Medulla oblongata (tissue), 1 donor: Measurements from ENCODE around the gene PGAP1.
A peak's percentile ranks its signal among the peaks of the same experiment; 100 is the strongest.

Experiments
- DNase-seq: peaks from one replicate; pipeline ENCODE4 v3.0.0-alpha.2; 2015; ENCODE audit errors: extremely low spot score

Gene PGAP1

DNA sequence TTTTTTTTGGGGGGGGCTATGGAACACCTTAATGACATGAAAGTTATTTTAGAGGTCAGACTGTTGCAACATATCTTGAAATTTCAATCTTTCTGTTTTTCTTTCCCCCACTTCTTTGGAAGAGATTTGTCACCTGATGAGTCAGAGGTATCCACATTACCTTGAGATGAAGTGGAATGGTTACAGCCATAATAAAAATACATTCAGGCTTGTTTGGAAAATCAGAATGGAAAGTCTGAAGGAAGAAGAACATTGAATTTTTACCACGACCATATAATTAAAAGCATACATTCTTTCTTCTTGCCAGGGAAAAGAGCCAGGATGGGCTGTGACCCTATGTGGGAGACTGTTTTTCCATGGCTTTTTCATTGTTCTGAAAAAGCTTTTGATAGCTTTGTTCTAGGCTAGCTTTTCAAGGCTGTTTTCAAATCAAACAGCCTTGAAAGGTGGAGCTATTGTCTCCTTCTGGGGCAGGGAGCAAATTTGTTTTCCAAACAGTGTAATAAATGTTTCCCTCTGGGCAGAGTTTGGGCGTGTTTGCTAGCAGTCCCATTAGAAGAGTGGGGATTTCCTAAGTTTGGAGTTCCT, 124.7 kb downstream of the PGAP1 start:
- DNase-seq = no peak

GRCh38 chr2:196798980-196799379, 127.5 kb downstream of the PGAP1 start:
- DNase-seq = peak; percentile 38

DNA sequence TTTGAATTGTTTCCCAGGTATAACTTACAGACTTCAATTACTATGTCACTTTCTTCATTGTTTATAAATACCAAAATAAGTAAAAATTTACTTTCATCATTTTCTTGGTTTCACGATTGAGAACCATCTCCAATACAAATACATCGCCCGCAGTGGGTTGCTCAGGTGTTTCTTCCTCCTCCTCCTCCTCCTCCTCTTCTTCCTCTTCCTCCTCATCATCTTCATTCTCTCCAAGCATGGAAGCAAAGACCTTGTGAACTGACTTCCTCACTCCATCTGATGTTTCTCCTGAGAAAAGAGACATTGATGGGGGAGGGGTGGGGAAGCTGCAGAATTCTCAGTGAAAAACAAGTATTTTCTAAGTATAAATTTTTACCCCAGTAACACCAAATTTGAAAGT, 133.6 kb downstream of the PGAP1 start:
- no peak for DNase-seq

DNA sequence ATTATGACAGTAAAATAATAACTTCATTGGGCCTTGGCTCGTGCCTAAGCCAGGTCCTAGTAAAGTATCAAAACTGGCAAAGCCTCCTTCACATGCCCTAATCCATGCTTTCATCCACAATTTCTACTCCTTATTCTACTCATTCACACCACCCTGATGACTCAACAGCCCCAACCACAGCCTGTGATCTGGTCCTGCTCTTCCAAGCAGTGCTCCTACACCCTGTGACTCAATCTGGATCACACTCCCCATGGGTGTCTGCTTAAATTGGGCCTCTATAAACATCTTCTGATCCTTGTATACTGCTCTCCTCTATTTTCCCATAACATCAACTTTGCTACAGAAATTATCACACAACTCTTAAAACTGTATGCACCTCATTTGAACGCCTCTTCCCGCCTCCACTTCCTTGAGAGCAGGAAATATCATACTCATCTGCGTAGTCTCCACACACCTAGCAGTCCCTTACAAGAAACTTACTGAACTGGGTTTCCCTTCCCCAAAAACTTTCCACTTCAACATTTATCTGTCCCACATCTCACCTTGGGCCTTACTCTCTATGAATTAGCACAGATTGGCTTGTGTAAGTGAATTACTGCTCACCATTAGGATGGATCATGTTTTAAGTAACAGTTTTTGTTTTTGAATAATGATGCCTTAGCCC, 142.9 kb downstream of the PGAP1 start:
- DNase-seq = no peak
